H1 (cell line): ENCODE results near the gene OAS3. TPM values are rescaled to one million over a fixed set of nuclear protein-coding genes. Genes with fewer than 3 reads are reported as not detected.

Source experiments
- CTCF ChIA-PET: fragments of 300-600 bp; sonication (Branson Sonifier 250); formaldehyde crosslinking; loops from one replicate; lab custom pipeline; 2021; ENCODE audit not compliant: partially characterized antibody; lab: Charles Lee
- POLR2A ChIA-PET: fragments of 300-600 bp; sonication (Branson Sonifier 250); formaldehyde crosslinking; loops from one replicate; lab custom pipeline; 2021; ENCODE audit warnings: inconsistent platforms; ENCODE audit not compliant: partially characterized antibody; lab: Charles Lee
- DNase-seq, 2 experiments: peaks; one replicate each; pipeline versions ENCODE4 v3.0.0 to v3.0.0-alpha.2; 2010 to 2022; ENCODE audit warnings: low spot score in 2 of 2, low read depth in 1 of 2, mixed read lengths in 1 of 2
- FAIRE-seq: peaks from 2 replicates; lab custom pipeline; 2011; peaks lifted over from hg19 to GRCh38; lab: Jason Lieb, UNC
- H2AFZ ChIP-seq: 2 replicates; pipeline ENCODE4 v1.8.1; 2012; ENCODE audit warnings: low read length, inconsistent platforms
- H2AK5ac ChIP-seq: 2 replicates; pipeline ENCODE4 v1.6.1; 2013; ENCODE audit warnings: low read depth, low read length
- H2BK120ac ChIP-seq: replicated peaks from 2 replicates; pipeline ENCODE3; 2013; ENCODE audit warnings: low read depth, low read length, inconsistent platforms
- H2BK12ac ChIP-seq: 2 replicates; pipeline ENCODE4 v1.6.1; 2013; ENCODE audit warnings: low read depth, low read length
- H2BK15ac ChIP-seq: 2 replicates; pipeline ENCODE4 v1.6.1; 2013; ENCODE audit warnings: low read length
- H2BK20ac ChIP-seq: 2 replicates; pipeline ENCODE4 v1.6.1; 2013; ENCODE audit warnings: low read length
- H2BK5ac ChIP-seq: 2 replicates; pipeline ENCODE4 v1.6.1; 2013; ENCODE audit warnings: low read depth, low read length
- H3K14ac ChIP-seq: 2 replicates; pipeline ENCODE4 v1.6.1; 2013; ENCODE audit warnings: inconsistent platforms; ENCODE audit not compliant: insufficient read length
- H3K18ac ChIP-seq: 2 replicates; pipeline ENCODE4 v1.6.1; 2013; ENCODE audit warnings: low read length; ENCODE audit errors: extremely low read depth
- H3K23ac ChIP-seq: 2 replicates; pipeline ENCODE4 v1.6.1; 2013; ENCODE audit warnings: inconsistent platforms; ENCODE audit not compliant: insufficient read length
- H3K23me2 ChIP-seq: 2 replicates; pipeline ENCODE4 v1.6.1; 2013; ENCODE audit warnings: low read depth, low read length
- H3K27ac ChIP-seq: 2 replicates; pipeline ENCODE4 v1.6.1; 2011; ENCODE audit warnings: low read depth, low read length, inconsistent platforms
- H3K27me3 ChIP-seq, 4 experiments: replicated peaks in 1 of 4; 1 replicate in 1 of 4; 2 replicates in 3 of 4; pipeline versions ENCODE4 v1.6.1 to v1.8.1; 2011 to 2013; ENCODE audit warnings: low read length in 3 of 4, mild to moderate bottlenecking in 3 of 4, inconsistent platforms in 2 of 4, mixed read lengths in 2 of 4, moderate library complexity in 1 of 4; ENCODE audit not compliant: control insufficient read depth in 3 of 4, insufficient read depth in 3 of 4; ENCODE audit errors: extremely low read depth in 1 of 4
- H3K36me3 ChIP-seq, 4 experiments: 2 replicates each; pipeline versions ENCODE4 v1.6.1 to v1.8.1; 2011 to 2013; ENCODE audit warnings: mild to moderate bottlenecking in 4 of 4, low read length in 3 of 4, moderate library complexity in 2 of 4, control low read depth in 1 of 4, inconsistent platforms in 1 of 4; ENCODE audit not compliant: insufficient read depth in 4 of 4, control insufficient read depth in 2 of 4
- H3K4ac ChIP-seq: replicated peaks from 2 replicates; pipeline ENCODE3; 2013; ENCODE audit warnings: low read length, low read depth, mixed read lengths, inconsistent platforms; ENCODE audit not compliant: insufficient read length
- H3K4me1 ChIP-seq, 4 experiments: replicated peaks in 1 of 4; 1 replicate in 1 of 4; 2 replicates in 3 of 4; pipeline versions ENCODE4 v1.6.1 to v1.8.1; 2011 to 2013; ENCODE audit warnings: low read length in 3 of 4, inconsistent platforms in 2 of 4, mixed read lengths in 1 of 4; ENCODE audit not compliant: insufficient read depth in 4 of 4, control insufficient read depth in 3 of 4
- H3K4me2 ChIP-seq, 2 experiments: 2 replicates each; pipeline versions ENCODE4 v1.6.1 to v1.8.1; 2011 to 2013; ENCODE audit warnings: low read depth in 2 of 2, low read length in 2 of 2, control low read depth in 1 of 2, inconsistent platforms in 1 of 2, mild to moderate bottlenecking in 1 of 2; ENCODE audit not compliant: insufficient read depth in 1 of 2
- H3K4me3 ChIP-seq, 4 experiments: fragments of 200-600, 300-600 bp in 1 of 4; sonication (generic), shearing (Covaris generic), sonication (Bioruptor Twin) in 1 of 4; 2 replicates each; pipeline versions ENCODE4 v1.5.1 to v1.8.1; 2011 to 2016; ENCODE audit warnings: low read length in 4 of 4, low read depth in 3 of 4, control low read depth in 2 of 4, inconsistent platforms in 2 of 4, mild to moderate bottlenecking in 2 of 4, mixed read lengths in 1 of 4, moderate library complexity in 1 of 4; ENCODE audit not compliant: insufficient read depth in 2 of 4; ENCODE audit errors: extremely low read depth in 1 of 4
- H3K56ac ChIP-seq: replicated peaks from 2 replicates; pipeline ENCODE3; 2013; ENCODE audit warnings: low read depth, mild to moderate bottlenecking, mixed read lengths, low read length, inconsistent platforms; ENCODE audit not compliant: insufficient read length
- H3K79me1 ChIP-seq: 2 replicates; pipeline ENCODE4 v1.6.1; 2013; ENCODE audit warnings: low read depth, low read length, control low read depth
- H3K79me2 ChIP-seq, 2 experiments: 2 replicates each; pipeline versions ENCODE4 v1.6.1 to v1.8.1; 2012 to 2013; ENCODE audit warnings: low read length in 2 of 2, mild to moderate bottlenecking in 2 of 2, inconsistent platforms in 1 of 2; ENCODE audit not compliant: insufficient read depth in 2 of 2, control insufficient read depth in 1 of 2
- H3K9ac ChIP-seq, 4 experiments: replicated peaks in 1 of 4; 1 replicate in 1 of 4; 2 replicates in 3 of 4; pipeline versions ENCODE4 v1.6.1 to v1.8.1; 2011 to 2013; ENCODE audit warnings: low read depth in 3 of 4, low read length in 3 of 4, control low read depth in 2 of 4, mild to moderate bottlenecking in 2 of 4, moderate library complexity in 2 of 4, inconsistent platforms in 1 of 4; ENCODE audit errors: extremely low read depth in 1 of 4
- H3K9me3 ChIP-seq, 2 experiments: 2 replicates each; pipeline versions ENCODE4 v1.6.1 to v1.8.1; 2012 to 2013; ENCODE audit warnings: mild to moderate bottlenecking in 2 of 2, moderate library complexity in 2 of 2, control low read depth in 1 of 2, inconsistent platforms in 1 of 2, low read depth in 1 of 2, low read length in 1 of 2, mixed read lengths in 1 of 2; ENCODE audit not compliant: insufficient read depth in 2 of 2
- H4K20me1 ChIP-seq, 2 experiments: replicated peaks in 1 of 2; 2 replicates each; pipeline versions ENCODE3 to v1.8.1; 2011 to 2013; ENCODE audit warnings: inconsistent platforms in 2 of 2, low read length in 2 of 2, mild to moderate bottlenecking in 1 of 2; ENCODE audit not compliant: insufficient read depth in 2 of 2, control insufficient read depth in 1 of 2
- H4K5ac ChIP-seq: 2 replicates; pipeline ENCODE4 v1.6.1; 2013; ENCODE audit warnings: low read length, low read depth, mixed read lengths, inconsistent platforms; ENCODE audit not compliant: insufficient read length
- H4K8ac ChIP-seq: 2 replicates; pipeline ENCODE4 v1.8.0; 2013; ENCODE audit warnings: mild to moderate bottlenecking, moderate library complexity, low read length, inconsistent platforms; ENCODE audit not compliant: insufficient read depth; ENCODE audit errors: extremely low read depth
- H4K91ac ChIP-seq: replicated peaks from 2 replicates; pipeline ENCODE3; 2013; ENCODE audit warnings: low read length, mixed read lengths, inconsistent platforms; ENCODE audit not compliant: insufficient read length
- BACH1 ChIP-seq: IDR thresholded peaks from 2 replicates; pipeline ENCODE4 v1.6.1; 2012; ENCODE audit warnings: low read length, improper control_type of control experiment
- CREB1 ChIP-seq: IDR thresholded peaks from 2 replicates; pipeline ENCODE4 v1.6.1; 2012; ENCODE audit warnings: inconsistent platforms
- KDM5A ChIP-seq: fragments of 200-600 bp; IDR thresholded peaks from 2 replicates; pipeline ENCODE4 v1.7.1; 2012; ENCODE audit warnings: mild to moderate bottlenecking, low read length, inconsistent platforms, mixed read lengths
- RAD21 ChIP-seq, 2 experiments: IDR thresholded peaks in 1 of 2; conservative IDR thresholded peaks in 1 of 2; 2 replicates each; pipeline ENCODE4 v1.6.1; 2011; ENCODE audit warnings: low read depth in 2 of 2, low read length in 2 of 2, improper control_type of control experiment in 1 of 2, inconsistent platforms in 1 of 2, mild to moderate bottlenecking in 1 of 2, moderate library complexity in 1 of 2
- RNF2 ChIP-seq: fragments of 200-900, 300-1000 bp; sonication (generic); IDR thresholded peaks from 2 replicates; pipeline ENCODE4 v1.7.1; 2016; ENCODE audit warnings: borderline replicate concordance, low read depth, mild to moderate bottlenecking, antibody characterized with exemption, low read length; ENCODE audit not compliant: poor library complexity, severe bottlenecking; ENCODE audit errors: missing control alignments
- SAP30 ChIP-seq: fragments of 300-600 bp; sonication (generic); IDR thresholded peaks from 2 replicates; pipeline ENCODE4 v1.7.1; 2012; ENCODE audit warnings: low read length, moderate library complexity, mild to moderate bottlenecking, inconsistent platforms; ENCODE audit not compliant: insufficient read depth, insufficient replicate concordance
- SP1 ChIP-seq: IDR thresholded peaks from 2 replicates; pipeline ENCODE4 v1.6.1; 2011; ENCODE audit warnings: low read depth, low read length
- SUZ12 ChIP-seq: fragments of 200-600 bp; sonication (generic); IDR thresholded peaks from 2 replicates; pipeline ENCODE4 v1.6.1; 2012; ENCODE audit warnings: mild to moderate bottlenecking, inconsistent platforms, low read length, moderate library complexity, mixed read lengths
- TAF7 ChIP-seq: optimal IDR thresholded peaks from 2 replicates; pipeline ENCODE3; 2011; ENCODE audit warnings: low read depth, mild to moderate bottlenecking, inconsistent platforms, low read length, moderate library complexity, borderline replicate concordance
- TEAD4 ChIP-seq: IDR thresholded peaks from 2 replicates; pipeline ENCODE4 v1.6.1; 2012; ENCODE audit warnings: low read depth, low read length, inconsistent platforms, mixed read lengths
- WGBS, 2 experiments: shearing (Covaris generic) in 1 of 2; methylation state at CpG; one replicate each; pipeline versions ENCODE4 v1.1.6 to v1.1.7; 2013 to 2015; ENCODE audit warnings: low lambda C conversion rate in 2 of 2, mixed read lengths in 2 of 2, inconsistent platforms in 1 of 2, low coverage in 1 of 2, missing lambda C conversion rate in 1 of 2; ENCODE audit not compliant: insufficient replicate concordance in 2 of 2, insufficient coverage in 1 of 2, insufficient read length in 1 of 2; ENCODE audit errors: extremely low coverage in 1 of 2, missing lambda C conversion rate in 1 of 2; 5-methylcytosine and 5-hydroxymethylcytosine counted together
- polyA plus RNA-seq, 7 experiments: library from polyadenylated mRNA; depleted of rRNA in 3 of 7; stranded (reverse) in 5 of 7; unstranded in 2 of 7; fragments of >200 nt in 5 of 7; fragments of 200-250 nt in 2 of 7; gene quantifications; 1 replicate in 5 of 7; 2 replicates in 1 of 7; 4 replicates in 1 of 7; pipeline versions ENCODE4 v1.2.1 to v1.2.3, GENCODE V29; 2011 to 2013; ENCODE audit warnings: missing spikeins in 2 of 7, mixed read lengths in 2 of 7
- total RNA-seq: library from RNA; stranded (reverse); fragmentation: NEBNext Ultra II Directional; extraction: Animal tissue kit (Norgen Biotek cat#: 25700); gene quantifications from 2 replicates; pipeline ENCODE4 v1.2.1, GENCODE V29; 2021
- TF ChIP-seq, protein P1 (sequence below): IDR thresholded peaks from 2 replicates; pipeline ENCODE4 v1.6.1; 2011; ENCODE audit warnings: low read depth, mild to moderate bottlenecking, low read length; ENCODE audit not compliant: insufficient read depth

OAS3 gene
- total and polyA plus RNA-seq, 2 of the 8 experiments (the other 6 are each of a cell fraction or from before 2014, with no cell fraction given) = 0.73 to 3.7 TPM

DNA sequence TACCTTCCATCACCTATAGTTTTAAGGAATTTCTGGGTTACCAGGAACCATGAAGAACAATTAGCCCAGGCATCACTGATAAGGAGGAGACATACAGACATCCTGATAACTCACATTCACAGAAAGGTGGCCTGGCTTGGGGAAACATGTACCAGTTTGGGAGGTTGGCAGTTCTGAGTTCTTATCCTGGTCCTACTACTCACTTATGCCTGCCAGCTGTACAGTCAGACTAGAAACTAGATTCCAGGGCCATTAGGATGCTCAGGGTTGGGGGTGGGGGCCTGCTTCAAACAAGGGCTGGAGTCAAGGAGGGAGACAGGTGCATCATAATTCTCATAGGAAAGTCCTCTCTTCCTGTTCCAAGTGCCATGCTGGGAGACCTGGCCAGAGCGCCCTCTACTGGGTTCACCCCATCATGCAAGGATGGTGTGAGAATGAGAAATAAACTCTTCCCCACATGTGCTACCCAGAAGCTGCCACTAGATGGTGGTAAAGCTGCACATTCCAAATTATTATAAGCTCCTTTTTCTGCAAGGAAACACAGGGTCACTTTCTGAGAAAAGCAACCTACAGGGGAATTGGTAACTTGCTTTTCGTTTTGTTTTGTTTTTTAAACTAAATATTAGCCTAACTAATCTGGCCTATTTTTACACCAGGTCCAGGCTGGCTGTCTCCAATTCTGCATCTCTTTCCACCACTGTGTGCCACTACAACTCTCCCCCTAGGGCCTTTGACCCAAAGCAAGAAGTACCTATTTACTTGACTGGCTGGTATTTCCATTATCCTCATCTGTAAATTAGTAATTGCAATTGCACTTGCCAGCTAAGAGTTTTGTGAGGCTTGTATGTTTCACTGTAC lies 54.5 kb downstream of the OAS3 start:
- Histone ChIP-seq H3K18ac (no peak overlapping the region), H3K4ac (no peak overlapping the region), H3K9ac (no peak overlapping the region), H3K27me3 (no peaks in the 10 kb centered on the region), H2BK12ac (no peak overlapping the region), H3K14ac (no peak overlapping the region), H3K4me3 (no peak overlapping the region), H3K27ac (no peak overlapping the region), H3K36me3 (no peaks in the 10 kb centered on the region), H2BK120ac (no peak overlapping the region), H2BK15ac (no peak overlapping the region), H2BK5ac (no peak overlapping the region), H3K23ac (no peak overlapping the region), H3K4me1 (no peaks in the 10 kb centered on the region; a peak in 1 of 7 replicates), H3K23me2 (no peaks in the 10 kb centered on the region; the same call in 1 of the 2 replicates), H3K56ac (no peak overlapping the region), H3K79me2 (no peaks in the 10 kb centered on the region), H4K91ac (no peak overlapping the region), H3K79me1 (no peaks in the 10 kb centered on the region), H4K20me1 (no peaks in the 10 kb centered on the region), H2AFZ (no peak overlapping the region), H4K8ac (no peak overlapping the region), H3K9me3 (no peaks in the 10 kb centered on the region; a peak in 1 of 4 replicates), H3K4me2 (no peak overlapping the region), H4K5ac (no peak overlapping the region), H2BK20ac (no peak overlapping the region), H2AK5ac (no peak overlapping the region)
- DNase-seq = peak; percentile 29 to 91
- CTCF ChIA-PET = interaction anchor here (0.6 to 15.8 kb wide), 86 partner anchors 9 to 1457 kb away, joined by 3 to 202 read pairs (median 5); partner anchors contain the start of genes CFAP73 and OAS2
- FAIRE-seq = peak; percentile 96
- 3% methylated on average over 2 of the region's 2 CpGs; no CpG with 5 or more reads in 1 of the 2 experiments for WGBS, 2 experiments
- POLR2A ChIA-PET = no interaction called here
- TF ChIP-seq SUZ12 (no peak), CREB1 (peak; percentile 46; the same call in 1 of the 2 replicates), TAF7 (no peak), KDM5A (no peak), TEAD4 (peak; percentile 71), SAP30 (no peak), RNF2 (no peak), SP1 (no peak), BACH1 (no peak), RAD21 (IDR thresholded peaks at IDR 0.05 in 1 of 2, conservative IDR thresholded peaks at IDR 0.05 in 1 of 2; ENCODE audit: low read depth in 2 of 2, low read length in 2 of 2) (peak; percentile 89 to 93)
- TF ChIP-seq, protein P1, sequence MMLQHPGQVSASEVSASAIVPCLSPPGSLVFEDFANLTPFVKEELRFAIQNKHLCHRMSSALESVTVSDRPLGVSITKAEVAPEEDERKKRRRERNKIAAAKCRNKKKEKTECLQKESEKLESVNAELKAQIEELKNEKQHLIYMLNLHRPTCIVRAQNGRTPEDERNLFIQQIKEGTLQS = peak; percentile 45; the same call in 1 of the 2 replicates
